Liver (tissue), 3 donors: ENCODE data around the gene KANSL1.

Source experiments
- ATF3 ChIP-seq: IDR thresholded peaks from 2 replicates; pipeline ENCODE4 v1.6.1; 2016; ENCODE audit warnings: antibody characterized with exemption
- CTCF ChIP-seq: fragments of 150-350 bp; IDR thresholded peaks from 2 replicates; pipeline ENCODE4 v1.5.1; 2017; ENCODE audit warnings: improper control_type of control experiment, low read depth, low read length; ENCODE audit not compliant: missing input control
- EGR1 ChIP-seq, 2 donors: IDR thresholded peaks; 2 replicates each; pipeline ENCODE4 v1.6.1; 2016 to 2018; ENCODE audit warnings: antibody characterized with exemption in 2 of 2, low read depth in 2 of 2
- FOXA1 ChIP-seq: IDR thresholded peaks from 2 replicates; pipeline ENCODE4 v1.6.1; 2016; ENCODE audit warnings: antibody characterized with exemption
- HNF4A ChIP-seq, 2 donors: conservative IDR thresholded peaks; 2 replicates each; pipeline ENCODE4 v1.6.1; 2016; ENCODE audit warnings: antibody characterized with exemption in 2 of 2, mild to moderate bottlenecking in 2 of 2
- HNF4G ChIP-seq: IDR thresholded peaks from 2 replicates; pipeline ENCODE4 v1.6.1; 2016; ENCODE audit warnings: antibody characterized with exemption
- JUND ChIP-seq, 2 donors: IDR thresholded peaks; 2 replicates each; pipeline ENCODE4 v1.6.1; 2016; ENCODE audit warnings: antibody characterized with exemption in 2 of 2
- MAX ChIP-seq: IDR thresholded peaks from 2 replicates; pipeline ENCODE4 v1.6.1; 2016; ENCODE audit warnings: antibody characterized with exemption
- RAD21 ChIP-seq, 2 donors: IDR thresholded peaks; 2 replicates each; pipeline ENCODE4 v1.6.1; 2016; ENCODE audit warnings: antibody characterized with exemption in 2 of 2, mild to moderate bottlenecking in 2 of 2
- REST ChIP-seq: IDR thresholded peaks from 2 replicates; pipeline ENCODE4 v1.6.1; 2016; ENCODE audit warnings: antibody characterized with exemption, mild to moderate bottlenecking
- RXRA ChIP-seq, 2 donors: IDR thresholded peaks; 2 replicates each; pipeline ENCODE4 v1.6.1; 2017 to 2018; ENCODE audit warnings: antibody characterized with exemption in 2 of 2, mild to moderate bottlenecking in 1 of 2
- TAF1 ChIP-seq: conservative IDR thresholded peaks from 2 replicates; pipeline ENCODE4 v1.6.1; 2016; ENCODE audit warnings: antibody characterized with exemption, mild to moderate bottlenecking
- YY1 ChIP-seq: IDR thresholded peaks from 2 replicates; pipeline ENCODE4 v1.6.1; 2016; ENCODE audit warnings: antibody characterized with exemption, mild to moderate bottlenecking
- ZBTB33 ChIP-seq: IDR thresholded peaks from 2 replicates; pipeline ENCODE4 v1.6.1; 2016; ENCODE audit warnings: antibody characterized with exemption
- donor health status: healthy.
- donor health status: healthy.

GRCh38 chr17:46154151-46154816, 38.9 kb downstream of the KANSL1 start:
- TF ChIP-seq CTCF = no peak
- no peak for TF ChIP-seq HNF4A (conservative IDR thresholded peaks at IDR 0.05)
- TF ChIP-seq MAX = no peak
- TF ChIP-seq TAF1 = no peak
- no peak for TF ChIP-seq FOXA1
- no peak for TF ChIP-seq RXRA (IDR thresholded peaks at IDR 0.05)
- TF ChIP-seq EGR1 (IDR thresholded peaks at IDR 0.05; ENCODE audit: low read depth in 2 of 2) = no peak
- TF ChIP-seq REST = no peak
- TF ChIP-seq ATF3 = no peak
- TF ChIP-seq JUND (IDR thresholded peaks at IDR 0.05) = no peak
- TF ChIP-seq HNF4G = no peak
- TF ChIP-seq YY1 = no peak
- TF ChIP-seq RAD21 (IDR thresholded peaks at IDR 0.05) = no peak
- no peak for TF ChIP-seq ZBTB33
